Fibroblast of skin of right biceps (primary cell): ENCODE measurements around the gene PPP1R12B.
"Not testable (repeated sequence)": the region's sequence is repeated elsewhere in the genome, so short reads cannot be mapped to it uniquely, and the experiment has no call there.

Experiments
- DNase-seq: peaks from one replicate; pipeline ENCODE4 v3.0.0-alpha.2; 2013

Gene PPP1R12B

GRCh38 chr1:202406896-202407295 lies 58.4 kb downstream of the PPP1R12B start:
- not testable (repeated sequence) for DNase-seq

GRCh38 chr1:202407378-202407777 lies 58.9 kb downstream of the PPP1R12B start:
- DNase-seq, result not testable (repeated sequence)

DNA sequence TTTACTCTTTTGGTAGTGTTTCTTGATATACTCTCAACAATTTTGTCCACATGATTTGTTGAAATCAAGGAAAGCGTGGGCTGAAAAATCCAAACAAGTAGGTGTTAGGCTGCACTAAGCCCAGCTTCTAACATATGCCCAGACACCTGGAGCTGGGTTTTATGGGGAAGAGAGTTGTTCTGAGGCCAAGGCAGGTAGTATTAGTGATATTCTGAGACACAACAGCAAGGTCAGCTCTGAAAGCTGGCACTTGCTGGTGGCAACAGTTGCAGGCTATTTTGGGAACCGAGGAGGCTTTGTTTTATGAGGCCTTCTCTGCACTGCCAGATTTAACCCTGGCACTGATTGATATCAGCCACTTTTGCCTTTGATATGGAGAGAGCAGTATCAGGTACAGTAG lies 61.8 kb downstream of the PPP1R12B start:
- not testable (repeated sequence) for DNase-seq

DNA sequence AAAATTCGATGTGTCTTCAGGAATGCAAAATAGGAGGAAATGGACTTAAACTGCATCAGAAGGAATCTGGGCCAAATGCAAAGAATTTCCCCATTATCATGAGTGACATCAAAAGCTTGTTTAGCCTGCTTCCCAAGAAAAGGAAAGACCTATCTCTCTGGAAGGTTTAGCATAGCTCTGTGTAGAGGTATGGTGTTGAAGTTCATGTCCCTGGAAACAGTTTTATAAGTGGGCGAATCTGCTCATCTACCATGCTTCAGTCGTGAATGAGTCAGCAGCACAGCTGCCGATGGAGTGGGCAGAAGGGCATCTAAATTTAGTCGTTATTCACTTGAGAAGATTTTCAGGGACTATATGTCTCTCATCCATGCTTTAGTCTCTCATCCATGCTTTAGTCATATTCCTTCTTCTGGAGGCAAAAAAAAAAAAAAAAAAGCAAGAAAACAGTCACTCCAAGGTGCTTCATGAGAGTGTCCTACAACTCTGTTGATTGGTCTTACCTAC lies 62.4 kb downstream of the PPP1R12B start:
- DNase-seq, result peak; percentile 45

GRCh38 chr1:202411422-202411821 lies 62.9 kb downstream of the PPP1R12B start:
- DNase-seq, result peak; percentile 6

DNA sequence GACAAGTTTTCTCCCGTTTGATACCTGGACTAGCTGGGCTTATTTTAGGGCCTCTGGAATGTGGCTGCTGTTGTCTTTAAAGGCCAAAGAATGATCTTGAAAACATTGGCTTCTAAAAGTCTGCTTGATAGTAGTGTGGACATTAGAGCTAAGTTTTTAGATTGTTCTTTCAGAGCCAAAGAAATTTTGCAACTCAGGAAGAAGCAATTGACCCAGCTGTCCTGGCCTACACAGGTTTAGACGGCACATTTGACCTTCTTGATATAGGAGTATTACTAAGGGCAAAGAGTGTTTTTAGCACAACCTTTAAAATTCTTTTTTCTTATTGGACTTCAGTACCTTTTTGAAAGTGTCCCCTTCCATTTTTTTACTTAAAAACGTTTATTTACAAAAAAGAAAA lies 63.9 kb downstream of the PPP1R12B start:
- DNase-seq, result not testable (repeated sequence)

DNA sequence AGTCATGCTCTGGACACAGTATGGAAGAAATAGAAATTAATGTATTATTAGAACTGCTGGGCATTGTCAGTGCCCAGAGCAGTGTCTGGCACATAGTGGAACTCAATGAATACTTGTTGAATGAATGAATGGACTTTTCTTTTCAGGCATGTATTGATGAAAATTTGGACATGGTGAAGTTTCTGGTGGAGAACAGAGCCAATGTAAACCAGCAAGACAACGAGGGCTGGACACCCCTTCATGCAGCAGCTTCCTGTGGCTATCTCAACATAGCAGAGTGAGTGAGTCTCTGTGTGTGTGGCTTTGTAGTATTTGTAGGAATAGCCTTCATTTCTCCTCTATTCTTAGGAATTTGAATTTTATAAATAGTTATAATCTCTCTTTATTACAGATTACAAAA lies 68.1 kb downstream of the PPP1R12B start:
- peak; percentile 17 for DNase-seq

- not testable (repeated sequence) for DNase-seq
Measured at GRCh38 chr1:202417141-202417540, 68.6 kb downstream of the PPP1R12B start.

- DNase-seq, result not testable (repeated sequence)
Measured at GRCh38 chr1:202417762-202418201, 69.3 kb downstream of the PPP1R12B start.

- not testable (repeated sequence) for DNase-seq
Measured at GRCh38 chr1:202419731-202420130, 71.2 kb downstream of the PPP1R12B start.

- not testable (repeated sequence) for DNase-seq
Measured at GRCh38 chr1:202420422-202421094, 72.1 kb downstream of the PPP1R12B start.

GRCh38 chr1:202422709-202423108 lies 74.2 kb downstream of the PPP1R12B start:
- DNase-seq, result not testable (repeated sequence)

DNA sequence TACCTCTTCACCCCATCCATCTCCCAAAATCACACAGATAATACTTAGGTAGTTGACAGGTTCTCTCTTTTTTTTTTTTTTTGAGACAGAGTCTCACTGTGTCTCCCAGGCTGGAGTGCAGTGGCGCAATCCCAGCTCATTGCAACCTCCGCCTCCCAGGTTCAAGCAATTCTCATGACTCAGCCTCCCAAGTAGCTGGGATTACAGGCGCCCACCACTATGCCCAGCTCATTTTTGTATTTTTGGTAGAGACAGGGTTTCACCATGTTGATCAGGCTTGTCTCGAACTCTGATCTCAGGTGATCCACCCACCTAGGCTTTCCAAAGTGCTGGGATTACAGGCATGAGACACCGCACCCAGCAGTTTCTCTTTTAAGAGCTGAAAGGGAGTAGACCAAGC lies 75.8 kb downstream of the PPP1R12B start:
- not testable (repeated sequence) for DNase-seq

DNA sequence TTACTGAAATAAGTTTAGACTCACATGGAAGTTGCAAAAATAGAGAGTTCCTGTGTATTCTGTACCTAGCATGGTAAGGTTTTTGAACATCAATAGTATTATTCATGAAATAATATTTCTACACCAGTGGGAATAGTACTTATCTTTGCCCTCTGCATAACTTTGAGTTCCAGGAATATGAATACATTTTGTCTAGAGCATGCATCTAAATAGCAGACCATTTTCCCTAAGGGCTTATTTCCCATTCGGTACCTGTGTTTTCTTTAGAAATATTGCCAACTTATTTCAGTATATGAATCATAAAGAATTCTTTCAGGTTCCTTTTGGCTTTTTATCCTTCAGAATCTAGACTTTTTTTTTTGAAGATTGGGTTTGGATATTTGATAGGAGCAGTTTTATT lies 81.6 kb downstream of the PPP1R12B start:
- peak; percentile 25 for DNase-seq

GRCh38 chr1:202432338-202432737 lies 83.8 kb downstream of the PPP1R12B start:
- DNase-seq, result not testable (repeated sequence)

- no peak for DNase-seq
Measured at GRCh38 chr1:202433155-202434043, 84.9 kb downstream of the PPP1R12B start.

DNA sequence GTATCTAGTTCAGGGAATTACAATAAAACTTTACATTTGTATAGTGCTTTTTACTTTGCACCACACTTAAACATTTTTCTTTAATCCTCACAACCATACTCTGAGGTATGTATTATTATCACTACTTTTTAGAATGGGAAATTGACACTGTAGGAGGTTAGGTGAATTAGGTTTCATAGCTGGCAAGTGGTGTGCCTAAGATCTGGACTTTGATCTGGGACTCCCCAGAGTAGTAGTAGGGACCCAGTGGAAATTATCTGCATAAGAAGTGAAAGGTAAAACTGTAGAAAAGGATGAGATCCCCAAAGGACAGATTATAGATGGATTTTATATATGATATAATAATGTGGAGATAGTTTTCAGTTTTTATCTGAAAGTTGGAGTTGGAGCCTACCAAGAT lies 85.6 kb downstream of the PPP1R12B start:
- DNase-seq, result no peak

- no peak for DNase-seq
Measured at GRCh38 chr1:202438393-202439174, 90.1 kb downstream of the PPP1R12B start.

DNA sequence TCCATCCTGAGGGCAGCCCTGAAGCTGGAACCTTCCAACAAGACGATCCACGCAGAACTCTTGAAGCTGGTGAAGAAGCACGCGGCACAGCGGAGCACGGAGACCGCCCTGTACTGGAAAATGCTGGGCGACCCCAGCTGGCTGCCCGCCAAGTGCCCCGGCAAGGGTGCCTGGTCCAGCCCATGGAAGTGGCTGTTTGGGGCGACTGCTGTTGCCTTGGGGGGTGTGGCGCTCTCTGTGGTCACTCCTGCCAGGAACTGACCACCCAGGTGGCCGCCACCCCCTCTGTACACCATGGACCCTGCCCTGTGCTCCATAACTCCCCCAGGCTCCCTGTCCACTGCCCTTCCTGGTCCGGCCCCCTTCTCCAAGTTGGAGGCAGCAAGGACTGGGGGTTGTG lies 90.8 kb downstream of the PPP1R12B start:
- no peak for DNase-seq

DNA sequence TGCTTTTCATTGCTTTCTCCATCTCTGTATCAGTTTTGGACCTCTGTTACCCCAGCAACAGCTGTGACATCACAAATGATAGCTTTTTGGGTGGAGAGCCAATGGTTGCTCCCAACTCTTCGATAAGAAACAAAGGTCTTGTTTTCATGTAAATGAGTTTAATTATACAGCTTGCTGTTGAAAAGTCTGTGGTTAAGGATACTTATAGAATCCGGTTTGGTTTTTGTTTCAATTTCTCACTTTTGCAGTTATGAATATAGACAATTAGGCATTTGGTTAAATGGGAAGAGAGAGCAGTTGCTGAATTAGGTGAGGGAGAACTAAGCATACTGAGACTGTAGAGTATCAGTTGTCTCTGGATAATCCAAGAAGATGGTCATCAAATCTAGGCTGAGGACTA lies 99.6 kb downstream of the PPP1R12B start:
- DNase-seq, result not testable (repeated sequence)

- DNase-seq, result not testable (repeated sequence)
Measured at GRCh38 chr1:202451641-202452040, 103.1 kb downstream of the PPP1R12B start.

DNA sequence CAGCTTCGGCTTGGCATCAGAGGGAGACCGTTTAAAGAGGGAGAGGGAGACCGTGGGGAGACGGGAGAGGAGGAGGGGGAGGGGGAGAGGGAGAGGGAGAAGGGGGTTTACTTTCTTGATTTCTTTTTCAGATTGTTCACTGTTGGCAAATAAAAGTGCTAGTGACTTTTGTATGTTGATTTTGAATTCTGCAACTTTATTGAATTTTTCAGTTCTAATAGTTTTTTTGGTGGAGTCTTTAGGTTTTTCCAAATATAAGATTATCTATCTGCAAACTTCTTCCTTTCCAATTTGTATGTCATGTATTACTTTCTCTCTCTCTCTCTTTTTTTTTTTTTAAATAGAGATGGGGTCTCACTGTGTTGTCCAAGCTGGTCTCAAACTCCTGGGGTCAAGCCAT lies 104.0 kb downstream of the PPP1R12B start:
- DNase-seq, result no peak
